Measurements from ENCODE around the gene TUBA1C. TPM values are rescaled to one million over a fixed set of nuclear protein-coding genes. Genes with fewer than 3 reads are reported as not detected.
A peak's percentile ranks its signal among the peaks of the same experiment; 100 is the strongest.

TUBA1C gene
- 469 and 472 TPM in 2 replicates for total RNA-seq (2022)
- Bru-seq, nascent RNA: percentile 71 among the genes with signal in this experiment
- BruChase-seq, experiment 1, labeled RNA remaining after a 6-hour chase: percentile 87 among the genes with signal in this experiment
- BruChase-seq, experiment 2, labeled RNA remaining after a 2-hour chase: percentile 81 among the genes with signal in this experiment
- long read RNA-seq, transcript TUBA1C-201 (4 exons, 3,001 nt): major isoform, 72 of 146 reads
- long read RNA-seq, partial matches to known transcripts: 4 of 146 reads
- long read RNA-seq, other reads (novel, unspliced or antisense): 66 of 146 reads

GRCh38 chr12:49264873-49265792 is at the start of gene TUBA1C:
Gene TUBA1C (plus strand): TSS chr12:49265082. CDS start chr12:49265182, 100 bp downstream.
- peaks cover 64% of the 10 kb centered on the region for H3K36me3 Mint-ChIP-seq (ENCODE audit: insufficient read depth, unreplicated experiment)
- CTCF ChIA-PET: interaction anchor here (0.7 to 1.3 kb wide), 3 partner anchors 49 to 134 kb away, joined by 3 to 13 read pairs (median 4); partner anchors contain the start of genes TROAP and TUBA1B
- H3K4me1 Mint-ChIP-seq (ENCODE audit: low read depth, unreplicated experiment): peaks cover 3% of the 10 kb centered on the region
- no peaks in the 10 kb centered on the region for H3K9me3 Mint-ChIP-seq (ENCODE audit: low read depth, unreplicated experiment)
- TF ChIP-seq CTCF (IDR thresholded peaks at IDR 0.05; ENCODE audit: unreplicated experiment): no peak
- intact Hi-C loops (cut with micrococcal nuclease; ENCODE audit: unreplicated experiment): no loop called here
- DNase-seq: peak; percentile 94
- peak within 1 kb of the TSS; percentile 76 for H3K4me3 Mint-ChIP-seq (ENCODE audit: low read depth, unreplicated experiment)
- H3K27ac Mint-ChIP-seq (ENCODE audit: unreplicated experiment): peak within 1 kb of the TSS; percentile 93
- TSS peak; percentile 53 for BruUV-seq (replicated peaks)
- H3K27me3 Mint-ChIP-seq (ENCODE audit: unreplicated experiment): no peaks in the 10 kb centered on the region

DNA sequence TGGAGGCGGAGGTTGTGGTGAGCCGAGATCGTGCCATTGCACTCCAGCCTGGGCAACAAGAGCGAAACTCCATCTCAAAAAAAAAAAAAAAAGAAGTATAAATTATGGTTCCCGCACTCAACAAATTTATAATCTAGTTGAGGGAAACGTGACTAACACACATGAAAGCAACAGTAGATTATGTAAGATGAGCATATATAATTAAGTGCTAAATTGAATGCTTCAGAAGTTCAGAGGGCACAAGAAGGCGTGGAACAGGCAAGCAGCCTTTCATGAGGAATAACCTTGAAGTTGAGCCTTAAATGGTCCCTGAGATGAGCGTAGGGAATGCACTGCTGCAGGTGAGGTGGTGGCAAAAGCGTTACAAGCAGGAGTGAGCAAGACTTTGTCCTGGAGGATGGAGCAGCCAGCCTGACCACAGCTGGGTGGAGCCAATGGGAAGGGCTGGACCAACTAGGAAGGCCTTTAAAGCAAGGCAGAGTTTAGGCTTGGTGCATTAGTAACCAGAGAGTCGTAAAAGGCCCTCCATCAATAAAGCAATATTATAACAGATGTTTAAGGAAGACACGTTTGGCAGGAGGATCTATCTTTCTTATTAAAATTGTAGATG is 45.4 kb upstream of the TUBA1C start:
- no peak for TF ChIP-seq CTCF (IDR thresholded peaks at IDR 0.05; ENCODE audit: unreplicated experiment)
- no TSS peak for BruUV-seq (replicated peaks)
- Mint-ChIP-seq H3K27ac (ENCODE audit: unreplicated experiment) (no peak overlapping the region), H3K27me3 (ENCODE audit: unreplicated experiment) (no peaks in the 10 kb centered on the region), H3K36me3 (ENCODE audit: insufficient read depth, unreplicated experiment) (no peaks in the 10 kb centered on the region), H3K4me1 (ENCODE audit: low read depth, unreplicated experiment) (peaks cover 8% of the 10 kb centered on the region), H3K4me3 (ENCODE audit: low read depth, unreplicated experiment) (no peak overlapping the region), H3K9me3 (ENCODE audit: low read depth, unreplicated experiment) (no peaks in the 10 kb centered on the region)
- CTCF ChIA-PET: no interaction called here
- intact Hi-C loops (cut with micrococcal nuclease; ENCODE audit: unreplicated experiment): no loop called here
- no peak for DNase-seq

DNA sequence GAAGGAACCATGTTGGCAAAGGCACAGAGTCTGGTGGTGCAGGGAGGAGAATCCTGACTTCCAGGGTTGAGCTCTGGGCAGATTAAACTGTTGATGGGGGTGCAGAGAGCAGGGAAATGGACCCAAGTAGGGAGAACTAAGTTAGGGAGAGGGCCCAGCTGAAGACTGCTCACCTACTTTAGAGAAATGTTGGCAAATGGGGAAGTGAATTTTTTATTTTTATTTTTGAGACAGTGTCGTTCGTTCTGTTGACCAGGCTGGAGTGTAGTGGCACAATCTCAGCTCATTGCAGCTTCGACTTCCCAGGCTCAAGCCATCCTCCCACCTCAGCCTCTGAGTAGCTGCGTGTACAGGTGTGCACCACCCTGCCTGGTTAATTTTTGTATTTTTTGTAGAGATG is 43.9 kb upstream of the TUBA1C start:
- H3K9me3 Mint-ChIP-seq (ENCODE audit: low read depth, unreplicated experiment): no peaks in the 10 kb centered on the region
- no peaks in the 10 kb centered on the region for H3K36me3 Mint-ChIP-seq (ENCODE audit: insufficient read depth, unreplicated experiment)
- no peak overlapping the region for H3K27ac Mint-ChIP-seq (ENCODE audit: unreplicated experiment)
- intact Hi-C loops (cut with micrococcal nuclease; ENCODE audit: unreplicated experiment): no loop called here
- no peak overlapping the region for H3K4me3 Mint-ChIP-seq (ENCODE audit: low read depth, unreplicated experiment)
- peaks cover 8% of the 10 kb centered on the region for H3K4me1 Mint-ChIP-seq (ENCODE audit: low read depth, unreplicated experiment)
- no peak for TF ChIP-seq CTCF (IDR thresholded peaks at IDR 0.05; ENCODE audit: unreplicated experiment)
- no TSS peak for BruUV-seq (replicated peaks)
- DNase-seq: no peak
- CTCF ChIA-PET: no interaction called here
- no peaks in the 10 kb centered on the region for H3K27me3 Mint-ChIP-seq (ENCODE audit: unreplicated experiment)

- Mint-ChIP-seq H3K27ac (ENCODE audit: unreplicated experiment) (no peak overlapping the region), H3K9me3 (ENCODE audit: low read depth, unreplicated experiment) (no peaks in the 10 kb centered on the region), H3K36me3 (ENCODE audit: insufficient read depth, unreplicated experiment) (no peaks in the 10 kb centered on the region), H3K4me1 (ENCODE audit: low read depth, unreplicated experiment) (peaks cover 8% of the 10 kb centered on the region), H3K27me3 (ENCODE audit: unreplicated experiment) (no peaks in the 10 kb centered on the region), H3K4me3 (ENCODE audit: low read depth, unreplicated experiment) (no peak overlapping the region)
- TF ChIP-seq CTCF (IDR thresholded peaks at IDR 0.05; ENCODE audit: unreplicated experiment): no peak
- BruUV-seq (replicated peaks): no TSS peak
- no peak for DNase-seq
- intact Hi-C loops (cut with micrococcal nuclease; ENCODE audit: unreplicated experiment): no loop called here
- CTCF ChIA-PET: interaction anchor here (1.1 kb wide), 1 partner anchor 135 kb away, joined by 3 read pairs; no protein-coding TSS in a partner anchor
Measured at GRCh38 chr12:49223122-49223521, 41.8 kb upstream of the TUBA1C start.

Measured in Calu3 (cell line).